Hepatocyte (in vitro differentiated cells): Measurements from ENCODE around the gene PRCD. TPM values are rescaled to one million over a fixed set of nuclear protein-coding genes. Genes with fewer than 3 reads are reported as not detected.
A peak's percentile ranks its signal among the peaks of the same experiment; 100 is the strongest.

ENCODE experiments used
- DNase-seq: peaks from one replicate; pipeline ENCODE4 v3.0.0-alpha.2; 2016; ENCODE audit warnings: low spot score
- H2AFZ ChIP-seq: fragments of 200-600 bp; sonication (generic); 2 replicates; pipeline ENCODE4 v1.6.0; 2016; ENCODE audit warnings: antibody characterized with exemption, mild to moderate bottlenecking
- H3K27ac ChIP-seq: fragments of 200-600 bp; sonication (generic); 2 replicates; pipeline ENCODE4 v1.5.1; 2016; ENCODE audit warnings: mild to moderate bottlenecking
- H3K27me3 ChIP-seq: fragments of 200-600 bp; sonication (generic); 2 replicates; pipeline ENCODE4 v1.6.1; 2016
- H3K36me3 ChIP-seq: fragments of 200-600 bp; sonication (generic); replicated peaks from 2 replicates; pipeline ENCODE4 v1.5.1; 2016; ENCODE audit warnings: low read depth; ENCODE audit not compliant: insufficient read depth
- H3K4me1 ChIP-seq: fragments of 200-600 bp; sonication (generic); 2 replicates; pipeline ENCODE4 v1.5.1; 2016; ENCODE audit warnings: mild to moderate bottlenecking, moderate library complexity; ENCODE audit not compliant: insufficient read depth
- H3K4me2 ChIP-seq: fragments of 200-600 bp; sonication (generic); 2 replicates; pipeline ENCODE4 v1.6.0; 2016
- H3K4me3 ChIP-seq: fragments of 200-600 bp; sonication (generic); 2 replicates; pipeline ENCODE4 v1.5.1; 2016; ENCODE audit warnings: mild to moderate bottlenecking
- H3K79me2 ChIP-seq: fragments of 200-600 bp; sonication (generic); 2 replicates; pipeline ENCODE4 v1.6.0; 2017; ENCODE audit warnings: mild to moderate bottlenecking
- H3K9me2 ChIP-seq: fragments of 200-600 bp; sonication (generic); replicated peaks from 2 replicates; pipeline ENCODE4 v1.6.0; 2017; ENCODE audit warnings: mild to moderate bottlenecking; ENCODE audit not compliant: insufficient read depth
- H3K9me3 ChIP-seq: fragments of 200-600 bp; sonication (generic); 2 replicates; pipeline ENCODE4 v1.5.1; 2016; ENCODE audit warnings: low read depth, mild to moderate bottlenecking
- H4K20me1 ChIP-seq: fragments of 200-600 bp; sonication (generic); 2 replicates; pipeline ENCODE4 v1.6.0; 2016; ENCODE audit warnings: mild to moderate bottlenecking; ENCODE audit not compliant: insufficient read depth, poor library complexity, severe bottlenecking
- CTCF ChIP-seq: fragments of 200-600 bp; sonication (generic); IDR thresholded peaks from 2 replicates; pipeline ENCODE4 v1.5.1; 2016; ENCODE audit warnings: antibody characterized with exemption, mild to moderate bottlenecking; ENCODE audit not compliant: poor library complexity
- EZH2 ChIP-seq: fragments of 200-600 bp; sonication (generic); IDR thresholded peaks from 2 replicates; pipeline ENCODE4 v1.6.1; 2016; ENCODE audit warnings: antibody characterized with exemption, mild to moderate bottlenecking, borderline replicate concordance
- EZH2phosphoT487 ChIP-seq: fragments of 200-600 bp; sonication (generic); IDR thresholded peaks from one replicate; pipeline ENCODE4 v1.6.1; 2018; ENCODE audit warnings: antibody characterized with exemption, mild to moderate bottlenecking, low read depth, moderate library complexity; ENCODE audit not compliant: unreplicated experiment, severe bottlenecking
- WGBS: methylation state at CpG from one replicate; pipeline ENCODE4 v1.1.6; 2016; ENCODE audit warnings: low lambda C conversion rate; ENCODE audit errors: missing lambda C conversion rate; 5-methylcytosine and 5-hydroxymethylcytosine counted together
- polyA plus RNA-seq: library from polyadenylated mRNA; unstranded; fragments of >200 nt; fragmentation: Nextera tagmentation; extraction: Ambion mirVana; gene quantifications from 2 replicates; pipeline ENCODE4 v1.2.1, GENCODE V29; 2016
- total RNA-seq: library from RNA; depleted of rRNA; stranded (reverse); fragments of >200 nt; gene quantifications from 2 replicates; pipeline ENCODE4 v1.2.3, GENCODE V29; 2014

The PRCD gene
- total and polyA plus RNA-seq, 2 experiments from 2014 or later = 2.0 to 10.2 TPM

GRCh38 chr17:76535788-76536510 lies 3.9 kb upstream of the PRCD start:
- no peaks in the 10 kb centered on the region for H3K36me3 ChIP-seq
- DNase-seq = no peak
- TF ChIP-seq EZH2 (no peak), CTCF (no peak), EZH2phosphoT487 (no peak)
- 87% methylated on average over 19 of the region's 19 CpGs for WGBS
- H4K20me1 ChIP-seq = no peaks in the 10 kb centered on the region
- no peaks in the 10 kb centered on the region for H3K9me2 ChIP-seq
- no peaks in the 10 kb centered on the region for H3K9me3 ChIP-seq
- peaks cover 35% of the 10 kb centered on the region for H3K4me1 ChIP-seq
- no peak overlapping the region for H3K4me3 ChIP-seq
- H3K27me3 ChIP-seq = peaks cover 28% of the 10 kb centered on the region
- no peak overlapping the region for H2AFZ ChIP-seq
- H3K79me2 ChIP-seq = no peaks in the 10 kb centered on the region
- no peak overlapping the region for H3K27ac ChIP-seq
- peak overlapping the region; percentile 88 for H3K4me2 ChIP-seq

- no peak overlapping the region for H2AFZ ChIP-seq
These were observed 3.1 kb upstream of the PRCD start for GRCh38 chr17:76536511-76537287.

GRCh38 chr17:76537288-76537577 lies 2.6 kb upstream of the PRCD start:
- H3K4me1 ChIP-seq = peaks cover 35% of the 10 kb centered on the region
- WGBS = 9% methylated on average over 22 of the region's 26 CpGs
- no peak overlapping the region for H3K27ac ChIP-seq
- no peaks in the 10 kb centered on the region for H3K36me3 ChIP-seq
- H3K4me2 ChIP-seq = peak overlapping the region; percentile 88
- no peaks in the 10 kb centered on the region for H3K79me2 ChIP-seq
- TF ChIP-seq EZH2 = no peak
- no peak for TF ChIP-seq EZH2phosphoT487
- TF ChIP-seq CTCF = no peak
- H3K9me2 ChIP-seq = no peaks in the 10 kb centered on the region
- no peak for DNase-seq
- H3K9me3 ChIP-seq = no peaks in the 10 kb centered on the region
- H4K20me1 ChIP-seq = no peaks in the 10 kb centered on the region
- no peak overlapping the region for H2AFZ ChIP-seq
- H3K4me3 ChIP-seq = no peak overlapping the region
- peaks cover 28% of the 10 kb centered on the region for H3K27me3 ChIP-seq

More at GRCh38 chr17:76536511-76537287, 3.1 kb upstream of the PRCD start:
- Histone ChIP-seq H3K9me3 (no peaks in the 10 kb centered on the region), H3K36me3 (no peaks in the 10 kb centered on the region), H3K27me3 (peaks cover 28% of the 10 kb centered on the region), H3K79me2 (no peaks in the 10 kb centered on the region), H4K20me1 (no peaks in the 10 kb centered on the region), H3K4me1 (peaks cover 37% of the 10 kb centered on the region), H3K4me3 (no peak overlapping the region), H3K9me2 (no peaks in the 10 kb centered on the region), H3K4me2 (peak overlapping the region; percentile 88), H3K27ac (no peak overlapping the region)
- TF ChIP-seq EZH2phosphoT487 (no peak), CTCF (no peak)
- DNase-seq = no peak
- 66% methylated on average over 18 of the region's 25 CpGs for WGBS
